ENCODE measurements around the gene NUBPL. TPM values are rescaled to one million over a fixed set of nuclear protein-coding genes. Genes with fewer than 3 reads are reported as not detected.

NUBPL gene
- polyA plus RNA-seq, 1 of the 3 experiments (the other 2 are of a cell fraction): 4.0 TPM

GRCh38 chr14:31880935-31881334 lies 319.7 kb downstream of the NUBPL start:
- H3K9ac ChIP-seq: no peak overlapping the region; the same call in 1 of the 2 replicates
- peaks cover 0 to 18% of the 10 kb centered on the region in 2 experiments; a peak in 3 of 4 replicates for H3K4me1 ChIP-seq (ENCODE audit: control insufficient read depth in 1 of 2, insufficient read depth in 2 of 2, low read depth in 1 of 2, low read length in 1 of 2)
- no peaks in the 10 kb centered on the region for H4K20me1 ChIP-seq (ENCODE audit: insufficient read depth)
- H3F3A ChIP-seq (replicated peaks; ENCODE audit: insufficient read depth): peaks cover 15% of the 10 kb centered on the region
- H3K27ac ChIP-seq (ENCODE audit: low read depth in 2 of 2, low read length in 1 of 2): peak overlapping the region; percentile 65 to 72; a peak in 3 of 4 replicates
- DNase-seq: no peak
- H3K9me3 ChIP-seq: no peaks in the 10 kb centered on the region
- no peak overlapping the region for H3K4me3 ChIP-seq (ENCODE audit: low read depth in 2 of 2, low read length in 1 of 2)
- WGBS (ENCODE audit: low lambda C conversion rate): 5% methylated on average over 3 of the region's 4 CpGs
- H3K27me3 ChIP-seq (ENCODE audit: insufficient read depth): no peaks in the 10 kb centered on the region
- ChIA-PET POLR2A (no interaction called here), CTCF (no interaction called here)
- H3K4me2 ChIP-seq: peak overlapping the region; percentile 59
- no peaks in the 10 kb centered on the region for H3K9me2 ChIP-seq
- no peak overlapping the region for H2AFZ ChIP-seq (ENCODE audit: low read depth)
- no peaks in the 10 kb centered on the region for H3K79me2 ChIP-seq (ENCODE audit: insufficient read depth)
- no peaks in the 10 kb centered on the region for H3K36me3 ChIP-seq (replicated peaks in 1 of 2; ENCODE audit: control insufficient read depth in 1 of 2, insufficient read depth in 2 of 2, low read length in 1 of 2)
- no peak for TF ChIP-seq REST (IDR thresholded peaks at IDR 0.05; ENCODE audit: low read depth, low read length)
- no peak for TF ChIP-seq SMC3 (IDR thresholded peaks at IDR 0.05; ENCODE audit: low read depth, low read length)
- no peak for TF ChIP-seq SIN3A (IDR thresholded peaks at IDR 0.05; ENCODE audit: borderline replicate concordance, low read depth, low read length)
- no peak for TF ChIP-seq MXI1 (IDR thresholded peaks at IDR 0.05; ENCODE audit: low read depth, low read length)
- TF ChIP-seq, protein P1, sequence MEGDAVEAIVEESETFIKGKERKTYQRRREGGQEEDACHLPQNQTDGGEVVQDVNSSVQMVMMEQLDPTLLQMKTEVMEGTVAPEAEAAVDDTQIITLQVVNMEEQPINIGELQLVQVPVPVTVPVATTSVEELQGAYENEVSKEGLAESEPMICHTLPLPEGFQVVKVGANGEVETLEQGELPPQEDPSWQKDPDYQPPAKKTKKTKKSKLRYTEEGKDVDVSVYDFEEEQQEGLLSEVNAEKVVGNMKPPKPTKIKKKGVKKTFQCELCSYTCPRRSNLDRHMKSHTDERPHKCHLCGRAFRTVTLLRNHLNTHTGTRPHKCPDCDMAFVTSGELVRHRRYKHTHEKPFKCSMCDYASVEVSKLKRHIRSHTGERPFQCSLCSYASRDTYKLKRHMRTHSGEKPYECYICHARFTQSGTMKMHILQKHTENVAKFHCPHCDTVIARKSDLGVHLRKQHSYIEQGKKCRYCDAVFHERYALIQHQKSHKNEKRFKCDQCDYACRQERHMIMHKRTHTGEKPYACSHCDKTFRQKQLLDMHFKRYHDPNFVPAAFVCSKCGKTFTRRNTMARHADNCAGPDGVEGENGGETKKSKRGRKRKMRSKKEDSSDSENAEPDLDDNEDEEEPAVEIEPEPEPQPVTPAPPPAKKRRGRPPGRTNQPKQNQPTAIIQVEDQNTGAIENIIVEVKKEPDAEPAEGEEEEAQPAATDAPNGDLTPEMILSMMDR (IDR thresholded peaks at IDR 0.05): no peak
- TF ChIP-seq TEAD4 (IDR thresholded peaks at IDR 0.05; ENCODE audit: borderline replicate concordance, insufficient read depth): peak; percentile 86
- TF ChIP-seq MEF2A (IDR thresholded peaks at IDR 0.05; ENCODE audit: borderline replicate concordance, low read depth): peak; percentile 40; the same call in 1 of the 2 replicates
- TF ChIP-seq PBX3 (IDR thresholded peaks at IDR 0.05): peak; percentile 83
- TF ChIP-seq RCOR1 (IDR thresholded peaks at IDR 0.05; ENCODE audit: low read length): no peak
- TF ChIP-seq, protein P2, sequence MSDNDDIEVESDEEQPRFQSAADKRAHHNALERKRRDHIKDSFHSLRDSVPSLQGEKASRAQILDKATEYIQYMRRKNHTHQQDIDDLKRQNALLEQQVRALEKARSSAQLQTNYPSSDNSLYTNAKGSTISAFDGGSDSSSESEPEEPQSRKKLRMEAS (IDR thresholded peaks at IDR 0.05; ENCODE audit: low read depth): peak; percentile 49; the same call in 1 of the 2 replicates
- no peak for TF ChIP-seq GABPA (IDR thresholded peaks at IDR 0.05; ENCODE audit: low read depth)
- peak in 1 of 2 experiments; percentile 70; a peak in 2 of 4 replicates for TF ChIP-seq EP300 (IDR thresholded peaks at IDR 0.05; ENCODE audit: borderline replicate concordance in 1 of 2, low read depth in 1 of 2, low read length in 1 of 2)
- TF ChIP-seq, protein P3, sequence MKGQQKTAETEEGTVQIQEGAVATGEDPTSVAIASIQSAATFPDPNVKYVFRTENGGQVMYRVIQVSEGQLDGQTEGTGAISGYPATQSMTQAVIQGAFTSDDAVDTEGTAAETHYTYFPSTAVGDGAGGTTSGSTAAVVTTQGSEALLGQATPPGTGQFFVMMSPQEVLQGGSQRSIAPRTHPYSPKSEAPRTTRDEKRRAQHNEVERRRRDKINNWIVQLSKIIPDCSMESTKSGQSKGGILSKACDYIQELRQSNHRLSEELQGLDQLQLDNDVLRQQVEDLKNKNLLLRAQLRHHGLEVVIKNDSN (IDR thresholded peaks at IDR 0.05; ENCODE audit: borderline replicate concordance, low read depth): 0 out of 2 replicates have a peak, but pooled peaks have one; percentile 4
- TF ChIP-seq POLR2AphosphoS5 (IDR thresholded peaks at IDR 0.05; ENCODE audit: low read depth, low read length): peak; percentile 45; the same call in 1 of the 2 replicates
- TF ChIP-seq, protein P4, sequence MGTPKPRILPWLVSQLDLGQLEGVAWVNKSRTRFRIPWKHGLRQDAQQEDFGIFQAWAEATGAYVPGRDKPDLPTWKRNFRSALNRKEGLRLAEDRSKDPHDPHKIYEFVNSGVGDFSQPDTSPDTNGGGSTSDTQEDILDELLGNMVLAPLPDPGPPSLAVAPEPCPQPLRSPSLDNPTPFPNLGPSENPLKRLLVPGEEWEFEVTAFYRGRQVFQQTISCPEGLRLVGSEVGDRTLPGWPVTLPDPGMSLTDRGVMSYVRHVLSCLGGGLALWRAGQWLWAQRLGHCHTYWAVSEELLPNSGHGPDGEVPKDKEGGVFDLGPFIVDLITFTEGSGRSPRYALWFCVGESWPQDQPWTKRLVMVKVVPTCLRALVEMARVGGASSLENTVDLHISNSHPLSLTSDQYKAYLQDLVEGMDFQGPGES (IDR thresholded peaks at IDR 0.05; ENCODE audit: low read depth, low read length): no peak
- no peak for TF ChIP-seq FOXM1 (IDR thresholded peaks at IDR 0.05; ENCODE audit: low read depth)
- TF ChIP-seq TCF12 (IDR thresholded peaks at IDR 0.05): peak; percentile 92
- 0 out of 2 replicates have a peak, but pooled peaks have one; percentile 27 for TF ChIP-seq ZBTB33 (IDR thresholded peaks at IDR 0.05; ENCODE audit: borderline replicate concordance, low read depth)
- no peak for TF ChIP-seq YY1 (IDR thresholded peaks at IDR 0.05; ENCODE audit: low read depth)
- TF ChIP-seq RXRA (IDR thresholded peaks at IDR 0.05; ENCODE audit: borderline replicate concordance, low read depth): peak; percentile 98
- TF ChIP-seq NRF1 (IDR thresholded peaks at IDR 0.05; ENCODE audit: low read depth, low read length): no peak
- no peak for TF ChIP-seq ELF1 (IDR thresholded peaks at IDR 0.05)
- no peak for TF ChIP-seq CHD2 (IDR thresholded peaks at IDR 0.05; ENCODE audit: low read length, partially characterized antibody)
- no peak for TF ChIP-seq FOXJ3 (CRISPR knock-in tag; IDR thresholded peaks at IDR 0.05)
